Left lung (tissue), 10 donors: ENCODE data around the gene AQP3. TPM values are rescaled to one million over a fixed set of nuclear protein-coding genes. Genes with fewer than 3 reads are reported as not detected.
A peak's percentile ranks its signal among the peaks of the same experiment; 100 is the strongest.

Experiments used
- ATAC-seq: fragments of 200-7000 bp; cut with Tn5 transposase; one replicate; pipeline ENCODE4 v1.9.1; 2020; ENCODE audit warnings: moderate library complexity
- DNase-seq, 4 donors: peaks; one replicate each; pipeline ENCODE4 v3.0.0-alpha.2; 2013 to 2020
- H3K27ac ChIP-seq, 2 donors: fragments of 200-600 bp; sonication (generic) in 1 of 2; one replicate each; pipeline versions ENCODE4 v1.5.0 to v1.8.0; 2020 to 2021
- H3K27me3 ChIP-seq, 2 donors: fragments of 200-600 bp; sonication (generic) in 1 of 2; one replicate each; pipeline versions ENCODE4 v1.5.0 to v1.8.0; 2020 to 2021
- H3K36me3 ChIP-seq, 2 donors: fragments of 200-600 bp; sonication (generic) in 1 of 2; one replicate each; pipeline versions ENCODE4 v1.5.0 to v1.8.0; 2020 to 2021
- H3K4me1 ChIP-seq, 2 donors: fragments of 200-600 bp; one replicate each; pipeline ENCODE4 v1.8.0; 2021
- H3K4me3 ChIP-seq, 2 donors: fragments of 200-600 bp; sonication (generic) in 1 of 2; one replicate each; pipeline versions ENCODE4 v1.5.0 to v1.8.0; 2020 to 2021; ENCODE audit warnings: mild to moderate bottlenecking in 1 of 2
- H3K9me3 ChIP-seq, 2 donors: fragments of 200-600 bp; sonication (generic) in 1 of 2; one replicate each; pipeline versions ENCODE4 v1.5.0 to v1.8.0; 2020 to 2021
- CTCF ChIP-seq, 2 donors: fragments of 200-600 bp; sonication (generic) in 1 of 2; IDR thresholded peaks; one replicate each; pipeline versions ENCODE4 v1.5.0 to v1.8.0; 2021; ENCODE audit warnings: antibody characterized with exemption in 2 of 2
- intact Hi-C, 2 donors: fragments of 100-400 bp; cut with DNase I; formaldehyde crosslinking; loops; one replicate each; pipeline versions ENCODE4 v1.11.2 to v1.14.2; 2022
- polyA plus RNA-seq, 6 donors: library from polyadenylated mRNA; unstranded; fragments of 120-200 nt; gene quantifications; one replicate each; pipeline ENCODE4 v1.2.1, GENCODE V29; 2013; ENCODE audit not compliant: insufficient read length in 6 of 6
- total RNA-seq, 2 donors: library from RNA; stranded (reverse); fragmentation: NEBNext Ultra II Directional; extraction: Animal tissue kit (Norgen Biotek cat#: 25700); gene quantifications; one replicate each; pipeline ENCODE4 v1.2.1, GENCODE V29; 2021
- donor health status: DM: no; HTN: yes; CAD: no.
- donor health status: DM: no; HTN: no; CAD: no.

The AQP3 gene
- total and polyA plus RNA-seq, 8 donors, result 8.0 to 265 (median 28.0) TPM

- Histone ChIP-seq H3K36me3 (no peaks in the 10 kb centered on the region), H3K27ac (no peak overlapping the region), H3K9me3 (no peaks in the 10 kb centered on the region), H3K27me3 (no peaks in the 10 kb centered on the region), H3K4me3 (no peak overlapping the region), H3K4me1 (no peaks in the 10 kb centered on the region)
- intact Hi-C loops, result no loop called here
- ATAC-seq (no peak), DNase-seq (no peak)
- no peak for TF ChIP-seq CTCF (IDR thresholded peaks at IDR 0.05)
These were observed 32.7 kb upstream of the AQP3 start for GRCh38 chr9:33480106-33480505.

- Histone ChIP-seq H3K4me1 (peaks cover 11 to 23% of the 10 kb centered on the region in 2 donors), H3K27me3 (no peaks in the 10 kb centered on the region), H3K27ac (no peak overlapping the region), H3K4me3 (no peak overlapping the region), H3K9me3 (no peaks in the 10 kb centered on the region), H3K36me3 (peaks cover 0 to 5% of the 10 kb centered on the region in 2 donors)
- no peak for ATAC-seq
- intact Hi-C loops, result no loop called here
- DNase-seq, result no peak
- TF ChIP-seq CTCF (IDR thresholded peaks at IDR 0.05), result no peak
These were observed 29.1 kb upstream of the AQP3 start for GRCh38 chr9:33476503-33476902.

- intact Hi-C loops, result no loop called here
- H3K4me1 ChIP-seq, result peaks cover 11 to 23% of the 10 kb centered on the region in 2 donors
- peaks cover 0 to 17% of the 10 kb centered on the region in 2 donors for H3K36me3 ChIP-seq
- no peak for TF ChIP-seq CTCF (IDR thresholded peaks at IDR 0.05)
- no peak overlapping the region for H3K4me3 ChIP-seq
- H3K9me3 ChIP-seq, result no peaks in the 10 kb centered on the region
- no peak for DNase-seq
- no peak overlapping the region for H3K27ac ChIP-seq
- ATAC-seq, result no peak
- no peaks in the 10 kb centered on the region for H3K27me3 ChIP-seq
These were observed 28.0 kb upstream of the AQP3 start for GRCh38 chr9:33475357-33475756.

GRCh38 chr9:33473643-33474352, 26.4 kb upstream of the AQP3 start, which contains the start of gene NOL6:
Gene NOL6, minus strand, starts transcription at chr9:33473924. Its CDS starts 82 bp downstream, at chr9:33473842.
- no peak for TF ChIP-seq CTCF (IDR thresholded peaks at IDR 0.05)
- Histone ChIP-seq H3K4me1 (peaks cover 11 to 23% of the 10 kb centered on the region in 2 donors), H3K36me3 (peaks cover 0 to 32% of the 10 kb centered on the region in 2 donors), H3K9me3 (no peaks in the 10 kb centered on the region), H3K27ac (peak within 1 kb of the TSS; percentile 70 to 76), H3K4me3 (peak within 1 kb of the TSS; percentile 91 to 97), H3K27me3 (no peaks in the 10 kb centered on the region)
- intact Hi-C loops, result no loop called here
- DNase-seq (peak; percentile 92 to 99 (median 98)), ATAC-seq (peak; percentile 99)

GRCh38 chr9:33472881-33473615, 25.7 kb upstream of the AQP3 start:
- Histone ChIP-seq H3K9me3 (no peaks in the 10 kb centered on the region), H3K27ac (peak overlapping the region in 1 of 2 donors; percentile 70), H3K36me3 (peaks cover 0 to 40% of the 10 kb centered on the region in 2 donors), H3K4me1 (peaks cover 11 to 23% of the 10 kb centered on the region in 2 donors), H3K4me3 (peak overlapping the region; percentile 91 to 97), H3K27me3 (no peaks in the 10 kb centered on the region)
- intact Hi-C loops, result no loop called here
- DNase-seq (peak in 1 of 4 donors; percentile 28), ATAC-seq (no peak)
- TF ChIP-seq CTCF (IDR thresholded peaks at IDR 0.05), result no peak
